IMR-90 (cell line): ENCODE data around the gene MKX.

Source experiments
- BHLHE40 ChIP-seq: fragments of 150-350 bp; IDR thresholded peaks from 2 replicates; pipeline ENCODE4 v1.6.1; 2016; ENCODE audit warnings: mild to moderate bottlenecking, low read depth, low read length
- CEBPB ChIP-seq: IDR thresholded peaks from 2 replicates; pipeline ENCODE4 v1.6.1; 2012; ENCODE audit warnings: low read depth, low read length, improper control_type of control experiment
- MAFK ChIP-seq: IDR thresholded peaks from 2 replicates; pipeline ENCODE4 v1.6.1; 2012; ENCODE audit warnings: low read depth, low read length, improper control_type of control experiment
- MAZ ChIP-seq: IDR thresholded peaks from 2 replicates; pipeline ENCODE4 v1.6.1; 2012; ENCODE audit warnings: low read depth, mild to moderate bottlenecking, low read length, improper control_type of control experiment, moderate library complexity, borderline replicate concordance
- NFE2L2 ChIP-seq: fragments of 150-350 bp; IDR thresholded peaks from 2 replicates; pipeline ENCODE4 v1.6.1; 2016; ENCODE audit warnings: low read depth, mild to moderate bottlenecking, low read length
- POLR2A ChIP-seq: IDR thresholded peaks from 2 replicates; pipeline ENCODE4 v1.6.1; 2012; ENCODE audit warnings: mild to moderate bottlenecking, low read depth, low read length
- RAD21 ChIP-seq: IDR thresholded peaks from 2 replicates; pipeline ENCODE4 v1.6.1; 2012; ENCODE audit warnings: low read length, improper control_type of control experiment
- RCOR1 ChIP-seq: IDR thresholded peaks from 2 replicates; pipeline ENCODE4 v1.6.1; 2012; ENCODE audit warnings: mild to moderate bottlenecking, low read length, improper control_type of control experiment; ENCODE audit not compliant: insufficient replicate concordance
- RFX5 ChIP-seq: IDR thresholded peaks from 2 replicates; pipeline ENCODE4 v1.8.0; 2012; ENCODE audit warnings: low read depth, mild to moderate bottlenecking, low read length, moderate library complexity
- SMC3 ChIP-seq: fragments of 150-350 bp; IDR thresholded peaks from 2 replicates; pipeline ENCODE4 v1.6.1; 2016; ENCODE audit warnings: low read depth, mild to moderate bottlenecking, antibody characterized with exemption, low read length, moderate library complexity
- TF ChIP-seq, protein P1 (sequence below): conservative IDR thresholded peaks from 2 replicates; pipeline ENCODE4 v1.5.1; 2012; ENCODE audit warnings: mild to moderate bottlenecking, low read depth, low read length, improper control_type of control experiment
- TF ChIP-seq, protein P2 (sequence below): fragments of 150-350 bp; IDR thresholded peaks from 2 replicates; pipeline ENCODE4 v1.6.1; 2016; ENCODE audit warnings: low read depth, mild to moderate bottlenecking, low read length, moderate library complexity, borderline replicate concordance
- TF ChIP-seq, protein P3 (sequence below): fragments of 150-350 bp; IDR thresholded peaks from 2 replicates; pipeline ENCODE4 v1.6.1; 2017; ENCODE audit warnings: mild to moderate bottlenecking, antibody characterized with exemption, low read length, low read depth

DNA sequence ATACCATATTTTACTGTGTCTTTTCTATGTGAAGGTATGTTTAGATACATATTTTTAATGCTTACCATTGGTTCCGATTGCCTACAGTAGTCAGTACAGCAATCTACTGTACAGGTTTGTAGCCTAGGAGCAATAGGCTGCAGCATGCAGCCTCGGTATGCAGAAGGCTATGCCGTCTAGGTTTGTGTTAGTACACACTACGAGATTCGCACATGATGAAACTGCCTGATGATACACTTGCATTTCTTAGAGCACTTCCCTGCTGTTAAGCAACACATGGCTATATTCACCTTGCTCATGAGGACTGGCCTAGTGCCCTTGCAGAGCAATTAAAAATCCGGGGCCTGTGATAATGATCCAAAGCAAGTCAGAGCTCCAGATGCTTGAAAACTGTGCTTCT is 62.4 kb downstream of the MKX start:
- TF ChIP-seq MAZ (no peak), POLR2A (no peak), RAD21 (no peak), RCOR1 (no peak), CEBPB (no peak), SMC3 (no peak), NFE2L2 (no peak), MAFK (no peak), RFX5 (no peak), BHLHE40 (no peak)
- TF ChIP-seq, protein P1, sequence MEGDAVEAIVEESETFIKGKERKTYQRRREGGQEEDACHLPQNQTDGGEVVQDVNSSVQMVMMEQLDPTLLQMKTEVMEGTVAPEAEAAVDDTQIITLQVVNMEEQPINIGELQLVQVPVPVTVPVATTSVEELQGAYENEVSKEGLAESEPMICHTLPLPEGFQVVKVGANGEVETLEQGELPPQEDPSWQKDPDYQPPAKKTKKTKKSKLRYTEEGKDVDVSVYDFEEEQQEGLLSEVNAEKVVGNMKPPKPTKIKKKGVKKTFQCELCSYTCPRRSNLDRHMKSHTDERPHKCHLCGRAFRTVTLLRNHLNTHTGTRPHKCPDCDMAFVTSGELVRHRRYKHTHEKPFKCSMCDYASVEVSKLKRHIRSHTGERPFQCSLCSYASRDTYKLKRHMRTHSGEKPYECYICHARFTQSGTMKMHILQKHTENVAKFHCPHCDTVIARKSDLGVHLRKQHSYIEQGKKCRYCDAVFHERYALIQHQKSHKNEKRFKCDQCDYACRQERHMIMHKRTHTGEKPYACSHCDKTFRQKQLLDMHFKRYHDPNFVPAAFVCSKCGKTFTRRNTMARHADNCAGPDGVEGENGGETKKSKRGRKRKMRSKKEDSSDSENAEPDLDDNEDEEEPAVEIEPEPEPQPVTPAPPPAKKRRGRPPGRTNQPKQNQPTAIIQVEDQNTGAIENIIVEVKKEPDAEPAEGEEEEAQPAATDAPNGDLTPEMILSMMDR = no peak
- TF ChIP-seq, protein P2, sequence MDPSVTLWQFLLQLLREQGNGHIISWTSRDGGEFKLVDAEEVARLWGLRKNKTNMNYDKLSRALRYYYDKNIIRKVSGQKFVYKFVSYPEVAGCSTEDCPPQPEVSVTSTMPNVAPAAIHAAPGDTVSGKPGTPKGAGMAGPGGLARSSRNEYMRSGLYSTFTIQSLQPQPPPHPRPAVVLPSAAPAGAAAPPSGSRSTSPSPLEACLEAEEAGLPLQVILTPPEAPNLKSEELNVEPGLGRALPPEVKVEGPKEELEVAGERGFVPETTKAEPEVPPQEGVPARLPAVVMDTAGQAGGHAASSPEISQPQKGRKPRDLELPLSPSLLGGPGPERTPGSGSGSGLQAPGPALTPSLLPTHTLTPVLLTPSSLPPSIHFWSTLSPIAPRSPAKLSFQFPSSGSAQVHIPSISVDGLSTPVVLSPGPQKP = no peak
- TF ChIP-seq, protein P3, sequence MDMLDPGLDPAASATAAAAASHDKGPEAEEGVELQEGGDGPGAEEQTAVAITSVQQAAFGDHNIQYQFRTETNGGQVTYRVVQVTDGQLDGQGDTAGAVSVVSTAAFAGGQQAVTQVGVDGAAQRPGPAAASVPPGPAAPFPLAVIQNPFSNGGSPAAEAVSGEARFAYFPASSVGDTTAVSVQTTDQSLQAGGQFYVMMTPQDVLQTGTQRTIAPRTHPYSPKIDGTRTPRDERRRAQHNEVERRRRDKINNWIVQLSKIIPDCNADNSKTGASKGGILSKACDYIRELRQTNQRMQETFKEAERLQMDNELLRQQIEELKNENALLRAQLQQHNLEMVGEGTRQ = no peak
